ENCODE data around the gene KCNQ2.
"Not testable (repeated sequence)": the region's sequence is repeated elsewhere in the genome, so short reads cannot be mapped to it uniquely, and the experiment has no call there.

Gene KCNQ2

GRCh38 chr20:63471981-63472831 lies at the start of gene KCNQ2:
KCNQ2 (minus strand) TSS chr20:63472655; CDS start chr20:63472463, 192 bp downstream.
- no peak for DNase-seq

GRCh38 chr20:63521602-63522001 lies 49.1 kb upstream of the KCNQ2 start:
- DNase-seq = no peak

GRCh38 chr20:63520934-63521601 lies 48.6 kb upstream of the KCNQ2 start:
- peak; percentile 44 to 73 for DNase-seq

GRCh38 chr20:63520504-63520933 lies 48.1 kb upstream of the KCNQ2 start, which contains the start of gene PPDPF:
PPDPF (plus strand) TSS chr20:63520765; CDS start chr20:63521309, 544 bp downstream.
- peak; percentile 80 to 89 for DNase-seq

GRCh38 chr20:63519668-63520503 lies 47.4 kb upstream of the KCNQ2 start:
- DNase-seq = peak; percentile 60 to 79

- DNase-seq = no peak
Measured at GRCh38 chr20:63518946-63519667, 46.7 kb upstream of the KCNQ2 start.

- no peak for DNase-seq
Measured at GRCh38 chr20:63518351-63518861, 46.0 kb upstream of the KCNQ2 start.

- DNase-seq = no peak
Measured at GRCh38 chr20:63517376-63518309, 45.2 kb upstream of the KCNQ2 start.

GRCh38 chr20:63514520-63514919 lies 42.1 kb upstream of the KCNQ2 start:
- not testable (repeated sequence) for DNase-seq

- DNase-seq = no peak
Measured at GRCh38 chr20:63513207-63513606, 40.8 kb upstream of the KCNQ2 start.

- no peak for DNase-seq
Measured at GRCh38 chr20:63509088-63509564, 36.7 kb upstream of the KCNQ2 start.

- no peak for DNase-seq
Measured at GRCh38 chr20:63508072-63508768, 35.8 kb upstream of the KCNQ2 start.

- DNase-seq = no peak
Measured at GRCh38 chr20:63507083-63507743, 34.8 kb upstream of the KCNQ2 start.

- no peak for DNase-seq
Measured at GRCh38 chr20:63505723-63506122, 33.3 kb upstream of the KCNQ2 start.

GRCh38 chr20:63505281-63505680 lies 32.8 kb upstream of the KCNQ2 start:
- DNase-seq = no peak

- no peak for DNase-seq
Measured at GRCh38 chr20:63504642-63505041, 32.2 kb upstream of the KCNQ2 start.

GRCh38 chr20:63503524-63503923 lies 31.1 kb upstream of the KCNQ2 start:
- no peak for DNase-seq

- no peak for DNase-seq
Measured at GRCh38 chr20:63502671-63503172, 30.3 kb upstream of the KCNQ2 start.

All from CD4-positive, alpha-beta T cell treated with Interferon alpha-2 for 1 hour (primary cell).